Stimulated activated CD8-positive, alpha-beta memory T cell treated with anti-CD3 and anti-CD28 coated beads, Interleukin-15, amount 100 ng/mL, for 24 hours (primary cell): ENCODE data around the gene PSD2.

Experiments
- DNase-seq: peaks from one replicate; pipeline ENCODE4 v3.0.0-alpha.2; 2020; ENCODE audit warnings: low read depth

PSD2 gene

GRCh38 chr5:139811274-139811607, 15.6 kb downstream of the PSD2 start:
- DNase-seq: no peak

GRCh38 chr5:139812323-139812722, 16.7 kb downstream of the PSD2 start:
- no peak for DNase-seq

GRCh38 chr5:139812836-139813805, 17.5 kb downstream of the PSD2 start:
- DNase-seq: no peak

- no peak for DNase-seq
These were observed 18.6 kb downstream of the PSD2 start for GRCh38 chr5:139814191-139814601.

DNA sequence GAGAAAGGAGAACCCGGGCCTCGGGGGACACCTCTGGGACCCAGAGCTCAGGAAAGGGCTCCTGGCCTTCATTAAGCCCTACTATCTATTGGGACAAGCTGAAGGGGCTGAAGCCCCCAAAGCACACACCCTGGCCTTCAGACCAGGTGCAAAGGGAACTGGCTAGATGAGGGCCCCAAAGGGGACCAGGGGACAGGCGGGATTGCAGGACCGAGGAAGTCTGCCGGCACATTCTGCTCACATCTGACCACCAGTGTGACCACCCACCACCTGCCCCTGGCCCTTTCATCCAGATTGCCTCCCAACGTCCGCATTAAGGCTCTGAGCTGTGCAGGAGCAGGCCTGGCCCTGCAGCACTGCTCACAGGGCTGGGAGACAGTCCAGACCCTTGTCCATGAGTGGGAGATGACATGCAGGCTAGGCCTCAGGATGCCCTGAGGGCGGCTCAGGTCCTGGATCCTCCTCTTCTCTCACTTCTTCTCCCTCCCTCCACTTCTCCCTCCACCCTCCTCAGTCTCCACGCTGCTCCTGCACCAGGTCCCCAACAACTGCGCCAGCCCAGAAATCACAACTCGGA, 19.2 kb downstream of the PSD2 start:
- no peak for DNase-seq

GRCh38 chr5:139816566-139816965, 21.0 kb downstream of the PSD2 start:
- no peak for DNase-seq

GRCh38 chr5:139817362-139817761, 21.8 kb downstream of the PSD2 start:
- DNase-seq: no peak

DNA sequence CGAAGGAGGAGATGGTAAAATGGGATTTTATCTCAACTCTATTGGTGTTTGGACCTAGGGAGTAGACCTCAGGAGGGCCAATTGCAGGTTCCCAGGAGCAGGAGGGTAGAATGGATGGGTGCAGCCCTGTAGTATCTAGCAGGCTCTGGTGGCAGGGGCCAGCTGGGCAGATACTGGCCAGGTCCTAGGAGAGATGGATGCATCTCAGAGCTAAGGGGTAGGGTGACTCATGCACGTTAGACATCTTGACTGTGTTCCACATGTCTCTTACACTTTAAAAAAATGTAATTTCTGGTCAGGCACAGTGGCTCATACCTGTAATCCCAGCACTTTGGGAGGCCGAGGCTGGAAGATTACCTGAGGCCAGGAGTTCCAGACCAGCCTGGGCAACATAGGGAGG, 22.4 kb downstream of the PSD2 start:
- DNase-seq: no peak

GRCh38 chr5:139820130-139820529, 24.5 kb downstream of the PSD2 start:
- no peak for DNase-seq

DNA sequence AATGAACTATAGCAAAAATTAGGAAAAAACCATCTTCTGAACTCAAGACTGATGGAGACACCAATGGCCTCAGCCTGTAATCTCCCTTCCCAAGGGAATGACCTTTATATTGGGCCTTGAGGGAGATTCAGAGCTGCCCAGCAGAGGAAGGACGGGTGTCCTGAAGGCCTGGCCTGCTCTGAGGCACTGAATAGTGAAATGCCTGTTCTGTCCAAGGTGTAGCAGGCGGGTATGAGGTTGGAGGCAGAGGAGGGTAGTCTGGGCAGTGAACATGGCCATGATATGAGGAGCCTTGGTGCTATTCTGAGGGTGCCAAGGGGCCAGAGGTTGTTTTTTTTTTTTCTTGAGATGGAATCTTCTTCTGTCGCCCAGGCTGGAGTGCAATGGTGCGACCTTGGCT, 25.0 kb downstream of the PSD2 start:
- DNase-seq: no peak

- no peak for DNase-seq
These were observed 26.4 kb downstream of the PSD2 start for GRCh38 chr5:139821806-139822552.

DNA sequence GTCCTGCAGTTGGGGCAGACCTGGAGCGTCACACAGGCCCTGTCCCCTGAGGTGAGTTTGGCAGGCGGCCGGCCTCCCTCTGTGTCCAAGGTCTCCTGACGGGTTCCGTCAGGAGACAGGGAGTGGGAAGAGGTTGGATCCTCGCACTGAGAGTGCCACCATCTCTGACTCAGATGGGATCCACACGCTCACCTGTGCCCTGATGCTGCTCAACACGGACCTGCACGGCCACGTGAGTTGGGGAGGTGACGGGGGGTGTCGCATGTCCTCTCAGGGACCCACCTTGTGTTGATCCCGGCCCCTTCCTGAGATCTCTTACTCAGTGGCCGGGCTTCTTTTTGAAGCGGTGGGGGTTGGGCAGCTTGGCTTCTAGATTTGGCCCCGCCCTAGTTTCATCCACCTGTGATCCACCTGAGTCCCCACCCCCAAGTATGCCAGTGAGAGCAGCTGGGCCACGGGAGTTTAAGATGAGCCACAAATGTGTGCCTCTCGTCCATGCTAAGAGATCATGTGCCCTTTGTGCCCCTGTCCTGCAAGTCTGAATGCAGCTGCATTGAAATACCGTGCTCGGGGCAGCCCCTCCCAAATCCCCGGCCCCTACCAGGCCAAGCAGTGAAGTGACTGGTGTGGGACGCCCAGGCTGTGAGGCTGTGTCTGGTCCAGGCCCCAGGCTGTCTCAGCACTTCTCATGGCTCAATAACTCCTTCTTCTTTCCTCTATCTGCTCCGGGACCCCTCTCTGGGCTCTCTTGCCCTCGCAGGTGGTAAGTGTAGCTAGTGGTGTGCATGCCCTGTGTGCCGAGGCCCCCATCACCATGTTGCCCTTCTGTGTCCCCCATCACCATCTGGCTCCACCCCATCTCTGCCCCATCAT, 27.2 kb downstream of the PSD2 start:
- DNase-seq: no peak

DNA sequence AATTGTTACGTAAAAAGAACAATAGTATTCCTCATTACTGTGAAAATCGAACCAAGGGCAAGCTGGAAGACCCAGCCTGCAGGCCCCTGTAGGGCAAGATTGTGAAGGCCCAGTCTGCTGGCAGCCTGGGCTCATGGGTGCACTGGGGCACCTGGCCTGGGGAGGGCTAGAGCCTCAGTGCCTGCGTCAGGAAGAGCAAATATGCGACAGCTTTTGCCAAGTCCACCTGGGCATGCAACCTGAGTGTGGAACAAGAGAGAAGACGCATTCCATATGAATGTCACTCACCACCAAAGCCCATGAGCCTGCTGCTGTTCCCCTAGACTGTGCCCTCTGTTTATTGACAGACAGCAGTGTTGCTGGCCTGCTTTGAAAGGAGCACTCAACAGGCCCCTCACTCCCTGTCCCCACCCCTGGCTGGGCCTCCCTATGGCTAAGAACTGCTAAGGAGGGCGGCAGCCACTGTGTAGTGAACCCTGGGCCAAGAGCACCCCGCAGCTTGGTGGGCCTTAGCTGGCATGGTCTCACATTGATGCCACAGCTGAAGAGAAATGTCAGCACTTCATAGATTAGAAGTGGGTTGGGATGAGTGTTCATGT, 28.2 kb downstream of the PSD2 start:
- no peak for DNase-seq

DNA sequence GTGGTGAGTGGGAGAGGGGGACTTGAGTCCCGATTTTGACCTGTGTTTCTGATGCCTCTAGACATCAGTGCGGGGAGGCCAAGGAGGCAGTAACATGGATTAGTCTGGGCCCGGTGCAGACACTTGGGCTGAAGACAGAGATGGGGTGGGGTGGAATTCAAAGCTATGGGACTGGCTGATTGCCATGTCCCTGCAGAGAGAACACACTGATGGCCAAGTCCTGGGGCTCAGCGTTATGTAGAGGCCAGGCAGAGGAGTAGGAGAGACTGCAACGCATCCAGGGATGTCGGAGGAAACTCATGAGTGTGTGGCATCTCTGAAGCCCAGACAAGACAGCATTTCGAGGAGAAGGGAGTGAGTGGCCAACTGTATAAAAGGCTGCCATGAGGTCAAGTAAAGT, 30.1 kb downstream of the PSD2 start:
- DNase-seq: no peak

DNA sequence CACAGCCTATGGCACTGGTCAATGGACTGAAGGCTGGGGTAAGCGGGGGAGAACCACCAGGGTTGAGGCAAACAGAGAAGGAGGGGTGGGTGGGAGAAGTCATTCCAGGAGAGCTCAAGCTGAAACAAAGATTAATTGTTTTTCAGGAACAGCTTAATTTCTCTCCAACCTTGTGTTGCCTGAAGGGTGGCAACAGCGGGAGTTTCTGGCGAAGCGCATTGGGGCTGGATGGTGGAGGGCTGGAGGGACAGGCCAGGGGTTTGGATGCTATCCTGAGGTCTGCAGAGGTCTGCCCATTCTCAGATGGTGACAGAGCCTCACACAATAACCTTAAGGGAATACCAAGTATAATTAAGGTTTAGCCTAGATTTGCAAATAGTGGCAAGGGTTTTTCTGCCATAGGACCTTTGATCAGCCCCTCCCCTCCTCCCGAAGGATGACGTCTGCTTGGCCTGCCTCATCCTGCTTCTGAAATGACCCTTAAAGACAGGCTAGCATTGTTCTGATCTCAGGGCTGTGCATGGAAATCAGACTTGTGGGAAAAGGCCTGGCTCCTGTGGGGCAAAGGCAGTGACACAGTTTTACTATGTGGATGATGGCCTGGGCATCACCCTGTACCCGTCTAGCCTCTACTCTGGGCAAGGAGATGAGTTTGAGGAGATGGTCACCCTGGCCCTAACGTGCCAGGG, 32.7 kb downstream of the PSD2 start:
- DNase-seq: no peak

GRCh38 chr5:139829471-139829870, 33.9 kb downstream of the PSD2 start:
- no peak for DNase-seq

- no peak for DNase-seq
These were observed 36.0 kb downstream of the PSD2 start for GRCh38 chr5:139831624-139832023.

DNA sequence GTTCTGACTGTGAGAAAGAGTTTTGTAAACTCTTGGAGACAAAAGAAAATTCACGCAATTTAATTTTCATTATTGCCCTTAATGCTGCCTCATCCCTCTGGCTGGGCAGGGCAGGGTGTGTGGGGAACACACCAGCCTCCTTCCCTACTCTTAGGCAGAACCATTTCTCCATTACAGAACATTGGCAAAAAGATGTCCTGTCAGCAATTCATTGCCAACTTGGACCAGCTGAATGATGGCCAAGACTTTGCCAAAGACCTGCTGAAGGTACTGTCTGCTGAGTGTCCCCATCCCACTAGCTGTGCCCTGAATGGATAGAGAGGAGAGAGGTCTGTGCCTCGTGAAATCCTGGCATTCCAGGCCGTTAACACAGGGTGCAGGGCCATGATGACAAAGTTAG, 37.9 kb downstream of the PSD2 start:
- DNase-seq: no peak

GRCh38 chr5:139835656-139836055, 40.0 kb downstream of the PSD2 start:
- DNase-seq: no peak

- no peak for DNase-seq
These were observed 41.0 kb downstream of the PSD2 start for GRCh38 chr5:139836469-139837208.
